ENCODE measurements around the gene SAFB.

Gene SAFB

DNA sequence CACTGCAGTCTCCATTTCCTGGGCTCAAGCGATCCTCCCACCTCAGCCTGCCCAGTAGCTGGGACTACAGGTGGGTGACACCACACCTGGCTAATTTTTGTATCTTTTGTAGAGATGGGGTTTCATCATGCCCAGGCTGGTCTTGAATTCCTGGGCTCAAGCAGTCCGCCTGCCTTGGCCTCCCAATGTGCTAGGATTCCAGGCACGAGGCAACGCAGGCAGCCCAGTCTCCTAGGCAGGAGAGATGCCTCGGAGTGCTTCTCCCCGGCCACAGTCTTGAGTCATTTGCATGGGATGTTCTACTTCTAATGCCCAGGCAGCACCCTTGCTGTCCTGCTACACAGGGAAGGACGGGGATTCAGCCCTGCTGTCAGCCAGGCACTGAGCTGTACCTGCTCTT lies 48.7 kb downstream of the SAFB start:
- no peak for DNase-seq

DNA sequence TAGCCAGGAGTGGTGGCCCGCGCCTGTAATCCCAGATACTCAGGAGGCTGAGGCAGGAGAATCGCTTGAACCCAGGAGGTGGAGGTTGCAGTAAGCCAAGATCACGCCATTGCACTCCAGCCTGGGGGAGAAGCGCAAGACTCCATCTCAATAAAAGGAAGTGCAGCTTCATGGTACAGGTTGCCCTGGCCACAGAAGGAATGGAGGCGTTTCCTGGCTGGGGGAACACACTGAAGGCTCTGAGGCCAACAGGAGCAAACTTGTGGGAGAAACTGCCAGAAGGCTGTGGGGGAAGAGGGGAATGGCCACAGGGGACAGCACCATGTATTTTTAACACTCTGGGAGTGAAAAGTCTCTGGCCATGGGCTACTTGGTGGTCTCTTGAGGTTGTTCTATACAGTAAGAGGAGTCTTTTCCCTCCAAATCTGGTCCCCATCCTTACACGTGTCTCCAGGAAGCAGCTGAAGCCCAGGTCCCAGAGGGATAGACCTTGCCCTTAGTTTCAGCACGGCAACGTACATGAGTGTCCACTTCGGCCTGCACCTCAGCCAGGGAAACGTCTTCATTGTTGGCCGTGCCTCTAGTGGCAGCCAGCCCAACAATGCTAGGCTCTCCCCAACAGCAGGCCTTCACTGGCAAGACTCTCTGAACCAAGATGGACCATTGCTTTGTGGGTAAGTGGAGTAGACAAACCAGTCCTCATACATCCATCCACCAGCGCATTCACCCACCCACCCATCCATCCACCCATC lies 50.0 kb downstream of the SAFB start:
- DNase-seq, result no peak

DNA sequence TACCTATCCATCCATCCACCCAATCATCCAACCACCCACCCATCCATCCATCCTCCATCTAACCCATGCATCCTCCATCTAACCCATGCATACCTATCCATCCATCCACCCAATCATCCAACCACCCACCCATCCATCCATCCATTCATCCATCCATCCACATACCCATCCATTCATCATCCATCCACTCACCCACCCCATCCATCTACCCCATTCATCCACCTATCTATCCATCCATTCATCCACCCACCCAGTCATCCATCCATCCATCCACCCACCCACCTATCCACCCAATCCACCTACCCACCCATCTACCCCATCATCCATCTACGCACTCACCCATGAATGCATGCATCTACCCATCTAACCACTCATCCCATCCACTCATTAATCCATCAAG lies 50.9 kb downstream of the SAFB start:
- DNase-seq, result no peak

DNA sequence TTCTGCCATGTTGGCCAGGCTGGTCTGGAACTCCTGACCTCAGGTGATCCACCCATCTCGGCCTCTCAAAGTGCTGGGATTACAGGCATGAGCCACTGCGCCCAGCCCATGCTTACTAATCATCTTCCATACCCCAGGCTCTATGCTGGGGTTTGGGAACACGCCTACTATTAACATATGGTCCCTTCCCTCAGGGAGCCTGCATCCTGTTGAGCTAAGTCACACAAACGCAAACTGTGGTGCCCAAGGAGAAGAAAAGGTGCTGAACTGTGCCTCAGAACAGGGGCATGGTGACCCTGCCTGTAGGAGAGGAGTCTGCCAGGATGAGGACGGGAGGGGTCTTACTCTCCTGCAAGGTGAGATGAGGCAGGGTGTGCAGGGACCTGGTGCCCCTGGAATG lies 51.8 kb downstream of the SAFB start:
- no peak for DNase-seq

DNA sequence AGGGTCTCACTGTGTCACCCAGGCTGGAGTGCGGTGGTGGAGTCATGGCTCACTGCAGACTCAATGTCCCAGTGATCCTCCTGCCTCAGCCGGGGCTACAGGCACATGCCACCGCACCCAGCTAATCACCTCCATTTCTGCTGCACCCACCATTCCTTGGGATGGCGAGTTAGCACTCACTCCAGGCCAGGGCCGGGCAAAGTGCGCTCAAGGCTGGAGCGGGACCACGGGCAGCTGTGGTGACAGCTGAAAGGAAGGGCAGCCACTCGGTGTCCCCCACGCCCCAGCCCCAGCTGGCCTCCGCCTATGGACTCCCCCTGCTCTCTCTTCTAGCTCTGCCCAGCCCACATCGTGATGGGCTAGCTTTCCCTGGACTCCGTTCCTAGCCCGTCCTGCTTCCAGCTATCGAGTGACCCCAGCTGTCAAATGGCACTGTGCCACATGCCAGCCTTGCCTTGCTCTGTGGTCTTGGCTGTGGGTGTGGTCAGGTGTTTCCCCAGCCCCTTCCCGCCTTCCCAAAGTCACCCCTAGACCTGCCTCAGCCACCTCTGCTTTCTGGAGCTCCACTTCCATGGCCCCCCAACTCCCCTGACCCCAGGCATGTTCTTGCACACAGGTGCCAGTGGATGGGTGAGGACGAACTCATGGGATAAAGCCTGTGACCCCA lies 53.4 kb downstream of the SAFB start:
- no peak for DNase-seq

DNA sequence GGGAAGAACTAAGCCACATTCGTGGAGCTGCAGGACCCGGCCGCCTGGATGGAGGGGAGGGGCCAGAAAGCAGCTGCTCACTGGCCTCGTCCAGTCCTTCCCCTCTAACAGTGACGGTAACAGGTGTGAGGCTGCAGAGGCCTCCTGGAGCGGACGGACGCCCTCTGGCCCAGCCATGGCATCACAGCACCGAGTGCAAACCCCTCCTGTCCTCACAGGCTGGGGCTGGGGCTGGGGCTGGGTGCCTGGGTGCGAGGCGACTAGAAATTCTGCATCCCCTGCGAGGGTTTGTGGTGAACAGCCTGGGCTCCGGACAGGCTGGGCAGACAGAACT lies 53.9 kb downstream of the SAFB start:
- no peak for DNase-seq

DNA sequence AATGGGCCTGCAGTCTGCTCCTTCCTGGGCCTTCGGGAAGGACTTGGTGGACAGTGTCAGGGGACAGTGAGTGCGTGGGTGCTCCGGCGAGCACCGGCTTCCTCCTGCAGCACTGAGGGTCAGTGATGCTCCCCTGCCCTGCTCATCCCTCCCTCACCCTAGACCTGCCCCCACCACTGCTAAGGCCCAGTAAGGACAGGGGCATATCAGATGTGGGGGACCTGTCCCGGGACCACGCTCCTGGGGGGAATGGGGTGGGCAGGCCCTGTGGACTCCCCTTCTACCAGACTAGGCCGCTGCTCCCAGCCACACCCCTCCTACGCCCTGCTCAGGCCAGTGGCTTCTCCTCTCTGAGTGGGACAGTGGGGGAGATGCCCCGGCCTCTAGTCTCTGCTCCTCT lies 54.3 kb downstream of the SAFB start:
- no peak for DNase-seq

DNA sequence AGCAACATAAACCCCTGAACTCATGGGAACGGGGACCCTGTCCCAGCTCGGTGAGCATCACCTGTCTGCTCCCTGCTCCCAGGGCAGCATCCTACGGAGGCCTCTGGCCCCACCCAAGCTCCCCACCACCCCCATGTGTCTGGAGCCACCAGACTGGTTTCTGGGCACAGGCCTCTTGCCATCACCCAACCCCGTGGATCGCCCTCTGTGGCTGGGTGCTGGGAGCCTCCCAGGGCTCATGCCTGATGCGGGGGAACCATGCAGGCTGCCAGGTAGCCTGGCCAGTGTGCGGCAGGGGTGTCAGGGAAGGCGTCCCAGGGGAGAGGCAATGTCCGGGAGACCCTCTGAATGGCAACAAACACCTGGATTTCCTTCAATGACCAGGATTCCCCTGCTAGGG lies 54.7 kb downstream of the SAFB start:
- no peak for DNase-seq

DNA sequence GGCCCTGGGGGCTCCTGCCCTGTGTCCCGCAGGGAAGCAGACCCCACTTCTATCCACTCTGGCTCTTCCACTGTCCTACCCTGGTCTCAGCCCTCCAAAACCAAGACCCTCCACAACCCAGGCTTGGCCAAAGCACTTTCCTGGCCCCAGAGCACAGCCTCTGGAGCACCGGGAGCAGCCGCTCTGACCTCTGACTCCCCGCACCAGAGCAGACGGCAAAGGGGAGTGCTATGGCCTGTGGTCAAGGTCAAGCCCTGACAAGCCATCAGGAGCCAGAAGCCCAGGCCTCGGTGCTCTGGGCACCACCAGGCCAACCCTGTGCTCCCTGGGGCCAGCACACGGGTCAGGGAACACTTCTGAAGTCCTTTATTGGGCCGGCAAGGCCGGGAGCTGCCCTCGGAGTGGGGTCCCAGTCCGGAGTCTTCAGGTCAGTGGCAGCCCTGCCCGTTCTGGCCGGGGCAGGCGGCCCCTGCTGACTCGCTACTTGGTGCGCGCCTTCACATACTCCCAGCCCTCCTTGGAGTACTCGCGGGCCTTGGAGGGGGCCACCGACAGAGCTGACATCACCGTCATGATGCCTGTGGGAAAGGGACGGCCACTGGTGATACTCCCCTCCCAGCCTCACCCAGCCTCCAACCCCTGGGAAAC lies 55.3 kb downstream of the SAFB start:
- DNase-seq, result no peak

DNA sequence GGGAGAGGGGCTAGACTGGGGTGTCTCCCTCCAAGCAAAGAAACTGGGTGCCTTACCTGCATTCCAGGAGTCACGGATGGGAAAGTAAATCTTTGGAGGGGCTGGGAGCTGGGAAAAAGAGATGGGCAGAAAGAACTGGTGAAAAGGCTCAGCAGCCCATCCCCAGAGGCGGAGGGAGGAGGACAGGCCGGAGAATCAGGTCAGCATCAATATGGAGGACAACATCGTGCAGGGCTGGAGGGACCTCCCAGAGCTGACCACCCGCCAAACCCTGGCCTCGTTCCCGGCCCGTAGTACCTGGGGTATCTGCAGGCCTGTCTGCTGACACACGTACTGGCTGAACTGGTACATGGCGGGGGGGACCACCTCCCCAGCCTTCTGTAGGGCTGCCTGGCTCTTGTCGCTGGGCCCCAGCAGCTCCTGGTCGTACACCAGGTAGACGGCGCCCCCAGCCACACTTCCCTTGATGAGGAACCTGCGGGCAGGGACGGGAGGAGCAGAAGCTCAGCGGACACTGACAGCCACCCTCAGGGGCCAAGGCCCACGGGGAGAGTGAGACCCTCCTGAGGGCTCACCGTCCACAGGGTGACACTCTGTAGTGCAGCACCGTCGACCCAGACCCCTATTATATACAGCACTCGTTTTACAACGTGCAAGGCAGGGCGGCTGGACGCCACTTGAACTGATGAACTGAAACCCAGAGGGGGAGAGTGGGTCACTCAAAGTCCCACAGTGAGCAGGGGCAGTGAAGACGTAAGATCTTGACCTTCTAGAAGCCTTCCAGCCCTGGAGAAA lies 56.6 kb downstream of the SAFB start:
- DNase-seq, result no peak

DNA sequence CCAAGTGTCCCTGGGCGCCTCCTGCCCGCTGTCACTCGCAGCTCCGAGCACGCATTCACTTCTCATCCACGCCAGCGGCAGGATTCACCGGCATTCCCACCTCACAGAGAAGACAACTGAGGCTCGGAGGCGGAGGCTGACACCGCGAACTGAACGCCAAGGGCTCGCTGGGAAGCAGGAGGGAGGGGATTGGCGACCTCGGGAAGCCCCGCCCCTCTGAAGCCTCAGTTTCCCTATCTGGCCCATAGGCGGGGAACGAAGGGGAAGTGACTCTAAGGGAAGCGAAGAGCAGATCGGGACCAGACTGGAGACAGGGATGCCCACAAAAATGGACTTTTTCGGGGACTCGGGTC lies 57.2 kb downstream of the SAFB start:
- DNase-seq, result no peak

DNA sequence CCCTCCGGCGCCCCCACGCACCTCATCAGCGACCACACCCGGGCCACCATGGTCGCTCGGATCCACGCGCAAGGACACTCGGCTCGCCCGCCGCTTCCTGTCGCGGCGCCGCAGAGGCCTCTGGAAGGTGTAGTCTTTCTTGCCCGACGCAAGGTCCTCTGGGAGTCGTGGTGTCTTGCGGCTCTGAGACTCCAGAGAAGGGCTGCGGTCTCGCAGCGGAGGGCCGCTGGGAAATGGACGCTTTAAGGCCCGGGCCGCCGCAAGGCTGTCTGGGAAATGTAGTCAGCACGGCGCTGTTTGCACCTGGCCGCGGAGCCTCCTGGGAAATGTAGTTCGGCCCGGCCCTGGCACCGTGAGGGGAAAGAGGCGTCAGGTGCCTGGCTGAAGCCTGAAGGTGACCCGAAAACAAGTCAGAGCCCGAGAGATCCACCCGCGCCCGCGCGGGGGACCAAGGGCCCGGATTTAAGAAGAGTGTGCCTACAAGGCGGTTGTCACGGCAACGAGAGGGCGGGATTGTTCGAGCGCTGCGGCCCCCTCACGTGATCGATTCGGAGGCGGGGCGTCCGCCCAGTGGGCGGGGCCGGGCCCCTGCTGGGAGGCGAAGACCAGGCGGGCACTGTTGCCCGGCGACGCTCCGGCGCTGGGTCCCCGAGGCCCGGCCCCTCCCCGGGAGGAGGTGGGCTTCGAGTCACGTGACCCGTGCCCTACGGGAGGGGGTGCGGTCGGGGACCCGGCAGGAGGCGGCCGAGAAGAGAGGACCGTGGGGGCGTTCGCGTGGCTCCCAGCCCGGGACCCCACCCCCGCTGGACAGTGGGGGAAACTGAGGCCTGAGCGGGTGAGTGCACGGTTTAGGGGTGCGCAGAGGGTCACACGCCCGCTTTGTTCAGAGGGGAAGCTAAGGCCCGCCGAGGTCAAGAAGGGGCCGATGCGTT lies 57.8 kb downstream of the SAFB start, which contains the start of the genes HSD11B1L and MICOS13:
HSD11B1L (plus strand) TSS at position 591 of the 932 bp plus-strand sequence. CDS start 3,806 bp downstream, outside the sequence.
MICOS13 (minus strand) TSS at position 80 of the 932 bp plus-strand sequence; CDS start at position 50, 30 bp downstream.
- peak; percentile 94 to 95 for DNase-seq

DNA sequence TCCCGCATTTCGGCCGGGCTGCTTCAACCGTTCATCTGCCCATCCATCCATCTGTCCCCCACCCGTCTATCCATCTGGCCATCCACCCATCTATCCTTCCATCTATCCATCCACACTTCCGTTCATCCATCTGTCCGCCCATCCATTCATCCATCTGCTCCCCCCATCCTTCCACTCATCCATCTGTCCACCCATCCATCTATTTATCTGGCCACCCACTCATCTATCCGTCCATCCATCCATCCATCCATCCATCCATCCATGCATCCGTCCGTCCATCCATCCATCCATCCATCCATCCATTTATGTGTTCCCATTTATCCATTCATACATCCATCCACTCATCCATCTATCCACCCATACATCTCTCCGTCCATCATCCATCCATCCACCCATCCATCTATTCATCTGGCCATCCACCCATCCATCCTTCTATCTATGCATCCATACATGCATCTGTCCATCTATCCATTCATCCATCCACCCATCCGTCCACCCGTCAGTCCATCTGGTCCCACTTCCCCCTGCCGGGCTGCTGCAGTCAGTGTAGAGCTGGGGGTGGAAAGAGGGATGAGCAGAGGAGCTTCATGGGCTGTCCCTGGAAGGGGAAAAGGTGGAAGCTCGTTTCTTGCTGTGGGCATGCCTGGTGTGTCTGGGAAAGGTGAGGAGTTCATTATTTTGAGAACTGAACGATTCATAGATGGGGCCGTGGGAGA lies 58.7 kb downstream of the SAFB start:
- no peak for DNase-seq

DNA sequence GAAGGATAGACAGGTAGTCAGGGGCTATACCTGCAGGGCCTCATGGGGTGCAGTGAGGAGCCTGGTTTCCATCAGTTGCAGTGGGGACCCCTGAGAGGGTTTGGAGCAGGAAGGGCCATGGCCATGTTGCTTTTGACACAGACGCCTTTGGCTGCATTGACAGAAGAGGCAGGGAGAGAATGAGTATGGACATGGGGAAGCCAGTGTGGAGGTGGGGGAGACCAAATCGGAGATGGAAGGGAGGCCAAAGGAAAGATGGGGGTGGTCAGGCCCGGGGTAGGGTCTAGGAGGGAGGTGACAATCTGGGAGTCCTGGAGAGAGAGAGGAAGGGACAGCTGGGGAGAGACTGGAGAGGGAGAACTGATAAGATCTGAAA lies 59.2 kb downstream of the SAFB start:
- no peak for DNase-seq

DNA sequence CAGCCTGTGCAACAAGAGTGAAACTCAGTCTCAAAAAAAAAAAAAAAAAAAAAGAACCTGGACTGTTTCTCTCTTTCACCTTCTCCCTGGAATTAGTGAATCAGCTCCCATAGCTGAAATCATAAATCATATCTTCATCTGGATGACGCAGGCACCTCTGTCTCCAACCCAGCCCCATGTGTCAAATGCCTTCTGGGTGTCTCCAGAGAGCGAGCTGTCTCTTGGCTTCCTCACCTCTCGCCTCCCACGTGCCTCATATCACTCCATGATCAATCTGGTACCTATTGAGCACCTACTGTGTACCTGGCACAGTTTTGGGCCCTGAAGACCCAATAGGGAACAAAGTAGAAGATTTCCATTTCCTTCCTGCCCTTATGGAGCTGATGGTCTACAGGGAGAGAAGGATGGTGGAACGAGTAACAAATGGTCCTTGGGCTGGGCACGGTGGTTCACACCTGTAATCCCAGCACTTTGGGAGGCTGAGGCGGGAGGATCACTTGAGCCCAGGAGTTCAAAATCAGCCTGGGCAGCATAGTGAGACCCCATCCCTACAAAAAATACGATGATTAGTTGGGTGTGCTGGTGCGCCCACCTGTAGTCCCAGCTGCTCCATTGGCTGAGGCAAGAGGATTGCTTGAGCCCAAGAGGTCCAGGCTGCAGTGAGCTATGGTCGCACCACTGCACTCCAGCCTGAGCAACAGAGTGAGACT lies 60.4 kb downstream of the SAFB start:
- DNase-seq, result no peak

DNA sequence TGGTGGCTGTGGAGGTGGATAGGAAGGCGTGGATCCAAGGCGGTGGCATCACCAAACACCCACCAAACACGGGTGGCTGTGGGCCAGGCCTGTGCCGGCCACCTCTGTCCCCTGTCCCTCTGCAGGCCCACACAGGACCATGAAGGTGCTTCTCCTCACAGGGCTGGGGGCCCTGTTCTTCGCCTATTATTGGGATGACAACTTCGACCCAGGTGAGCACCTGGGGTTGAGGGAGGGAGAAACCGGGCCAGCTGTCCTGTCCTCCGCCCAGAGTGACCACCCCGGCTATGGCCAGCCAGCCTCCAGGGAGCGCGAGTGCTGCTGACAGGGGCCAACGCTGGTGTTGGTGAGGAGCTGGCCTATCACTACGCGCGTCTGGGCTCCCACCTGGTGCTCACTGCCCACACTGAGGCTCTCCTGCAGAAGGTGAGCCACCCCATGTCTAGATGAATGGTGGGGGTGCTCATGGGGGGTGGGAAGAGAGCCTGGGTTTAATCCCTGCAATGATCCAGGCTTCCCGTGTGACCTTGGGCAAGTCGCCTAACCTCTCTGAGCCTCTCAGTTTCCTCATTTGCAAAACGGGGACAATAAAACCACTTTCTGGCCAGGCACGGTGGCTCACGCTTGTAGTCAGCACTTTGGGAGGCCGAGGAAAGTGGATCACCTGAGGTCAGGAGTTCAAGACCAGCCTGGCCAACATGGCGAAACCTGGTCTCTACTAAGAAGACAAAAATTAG lies 62.0 kb downstream of the SAFB start:
- DNase-seq, result no peak

DNA sequence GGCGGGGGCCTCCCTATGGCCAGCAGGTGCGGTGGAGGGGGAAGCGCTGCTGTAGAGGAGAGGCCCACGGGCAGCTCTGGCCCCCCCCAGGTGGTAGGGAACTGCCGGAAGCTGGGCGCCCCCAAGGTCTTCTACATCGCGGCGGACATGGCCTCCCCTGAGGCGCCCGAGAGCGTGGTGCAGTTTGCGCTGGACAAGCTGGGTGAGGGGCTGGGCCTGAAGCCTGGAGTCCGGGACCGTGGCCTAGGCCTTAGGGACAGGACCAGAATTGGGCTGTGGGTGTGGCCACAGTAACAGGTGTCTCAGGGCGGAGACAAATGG lies 63.4 kb downstream of the SAFB start:
- DNase-seq, result no peak

DNA sequence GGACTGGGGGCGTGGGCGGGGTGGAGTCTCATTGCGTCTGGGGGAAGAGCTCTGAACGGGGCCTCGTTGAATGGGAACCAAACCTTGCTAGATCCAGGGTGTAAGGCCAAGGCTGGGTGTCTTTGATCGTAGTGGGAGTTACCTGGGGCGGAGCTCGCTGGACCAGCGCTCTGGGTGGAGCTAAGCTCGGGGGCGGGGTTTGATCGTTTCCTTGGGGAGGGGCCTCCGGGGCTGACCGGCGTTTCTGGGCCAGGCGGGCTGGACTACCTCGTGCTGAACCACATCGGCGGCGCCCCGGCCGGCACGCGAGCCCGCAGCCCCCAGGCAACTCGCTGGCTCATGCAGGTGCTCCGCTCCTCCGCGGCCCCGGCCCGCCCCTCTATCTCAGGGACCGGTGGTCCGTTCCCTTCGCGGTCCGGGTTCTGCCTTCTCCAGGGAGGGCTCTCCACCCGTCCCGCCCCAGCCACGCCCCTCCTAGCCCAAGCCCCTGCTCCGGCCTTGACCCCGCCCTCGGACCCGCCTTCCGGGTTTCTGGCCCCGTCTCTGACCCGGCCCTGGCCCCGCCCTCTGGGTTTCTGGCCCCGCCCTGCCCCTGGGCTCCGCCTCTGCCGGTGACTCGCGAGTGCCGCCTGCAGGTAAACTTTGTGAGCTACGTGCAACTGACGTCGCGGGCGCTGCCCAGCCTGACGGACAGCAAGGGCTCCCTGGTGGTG lies 63.9 kb downstream of the SAFB start:
- DNase-seq, result peak; percentile 62 to 72

DNA sequence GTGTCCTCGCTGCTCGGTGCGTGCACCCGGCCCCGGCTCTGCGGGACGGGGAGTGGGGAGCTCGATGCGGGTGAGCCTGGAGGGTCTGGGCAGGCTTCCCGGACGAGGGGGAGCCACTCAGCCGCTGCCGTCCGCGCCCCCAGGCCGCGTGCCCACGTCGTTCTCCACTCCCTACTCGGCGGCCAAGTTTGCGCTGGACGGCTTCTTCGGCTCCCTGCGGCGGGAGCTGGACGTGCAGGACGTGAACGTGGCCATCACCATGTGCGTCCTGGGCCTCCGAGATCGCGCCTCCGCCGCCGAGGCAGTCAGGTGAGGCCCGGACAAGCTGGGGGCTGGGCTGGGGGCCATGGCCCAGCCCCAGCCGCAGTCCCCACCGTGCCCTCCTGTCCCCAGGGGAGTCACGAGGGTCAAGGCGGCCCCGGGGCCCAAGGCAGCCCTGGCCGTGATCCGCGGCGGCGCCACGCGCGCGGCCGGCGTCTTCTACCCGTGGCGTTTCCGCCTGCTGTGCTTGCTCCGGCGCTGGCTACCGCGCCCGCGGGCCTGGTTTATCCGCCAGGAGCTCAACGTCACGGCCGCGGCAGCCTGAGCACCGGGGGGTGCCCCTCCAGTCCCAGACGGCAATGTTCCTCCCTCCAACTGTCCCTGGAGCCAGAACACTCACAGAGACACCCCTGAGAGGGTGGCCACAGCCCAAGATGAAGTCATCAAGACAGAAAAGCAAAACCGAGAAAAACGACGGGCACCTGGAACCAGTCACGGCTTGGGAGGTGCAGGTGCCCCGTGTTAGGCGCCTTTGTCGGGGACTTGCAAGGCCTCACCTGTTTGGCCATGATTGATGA lies 64.7 kb downstream of the SAFB start:
- DNase-seq, result no peak

All from NCI-H1930 (cell line).